Astrocyte of the spinal cord (primary cell): ENCODE measurements around the gene R3HDM1.
A peak's percentile ranks its signal among the peaks of the same experiment; 100 is the strongest.

ENCODE experiments used
- DNase-seq: peaks from one replicate; pipeline ENCODE4 v3.0.0; 2011; ENCODE audit warnings: low read depth, low spot score
- H3K4me3 ChIP-seq: 2 replicates; pipeline ENCODE4 v1.5.1; 2011; ENCODE audit warnings: low read depth, mild to moderate bottlenecking, low read length, moderate library complexity
- CTCF ChIP-seq: IDR thresholded peaks from 2 replicates; pipeline ENCODE4 v1.5.1; 2012; ENCODE audit warnings: low read depth, mild to moderate bottlenecking, low read length, inconsistent platforms
- in situ Hi-C: cut with HindIII; loops from 2 replicates; pipeline ENCODE4 v1.10.0; 2017; ENCODE audit warnings: low sequenced_read_pairs

R3HDM1 gene

GRCh38 chr2:135732561-135732960, 201.3 kb downstream of the R3HDM1 start:
- no peak overlapping the region for H3K4me3 ChIP-seq
- in situ Hi-C loops: no loop called here
- TF ChIP-seq CTCF: no peak
- no peak for DNase-seq

GRCh38 chr2:135733045-135733444, 201.8 kb downstream of the R3HDM1 start:
- in situ Hi-C loops: no loop called here
- H3K4me3 ChIP-seq: no peak overlapping the region
- DNase-seq: no peak
- no peak for TF ChIP-seq CTCF

- in situ Hi-C loops: no loop called here
- DNase-seq: no peak
- no peak overlapping the region for H3K4me3 ChIP-seq
- TF ChIP-seq CTCF: no peak
Measured at GRCh38 chr2:135736546-135736945, 205.3 kb downstream of the R3HDM1 start.

- no peak for TF ChIP-seq CTCF
Measured at GRCh38 chr2:135740206-135740605, 208.9 kb downstream of the R3HDM1 start.

GRCh38 chr2:135741043-135741394, 209.7 kb downstream of the R3HDM1 start:
- no peak overlapping the region for H3K4me3 ChIP-seq
- DNase-seq: no peak
- TF ChIP-seq CTCF: no peak
- in situ Hi-C loops: no loop called here

More at GRCh38 chr2:135740206-135740605, 208.9 kb downstream of the R3HDM1 start:
- in situ Hi-C loops: no loop called here
- no peak for DNase-seq
- no peak overlapping the region for H3K4me3 ChIP-seq

- in situ Hi-C loops: no loop called here
- peak; percentile 45 for TF ChIP-seq CTCF
- peak within 1 kb of the TSS; percentile 89 for H3K4me3 ChIP-seq
- peak; percentile 100 for DNase-seq
Measured at GRCh38 chr2:135741395-135742324, 210.4 kb downstream of the R3HDM1 start, which contains the start of gene UBXN4. Gene UBXN4, plus strand, starts transcription at chr2:135741855. Its CDS starts 75 bp downstream, at chr2:135741930.
